K562 (cell line): Measurements from ENCODE around the gene NEMP1. TPM values are rescaled to one million over a fixed set of nuclear protein-coding genes. Genes with fewer than 3 reads are reported as not detected.

ENCODE experiments used
- ATAC-seq: fragments of 200-7000 bp; cut with Tn5 transposase; 3 replicates; pipeline ENCODE4 v1.9.1; 2020; ENCODE audit warnings: moderate library complexity
- BruUV-seq: library from RNA; stranded (reverse); fragments of 400-500 nt; replicated peaks from 2 replicates; lab custom pipeline; 2021; lab: Mats Ljungman, UMichigan
- CTCF ChIA-PET: fragments of 300-600 bp; formaldehyde crosslinking; extraction: SDS; loops from one replicate; lab custom pipeline; 2021; ENCODE audit warnings: low intra/inter-chr PET ratio; lab: Yijun Ruan, JAX
- POLR2A ChIA-PET: fragments of 300-600, 350-650 bp; sonication (Branson Sonifier 250); formaldehyde crosslinking; extraction: SDS; loops from one replicate; lab custom pipeline; 2021; ENCODE audit warnings: antibody characterized with exemption, inconsistent platforms; lab: Yijun Ruan, JAX
- DNase-seq, 4 experiments: peaks; one replicate each; pipeline versions ENCODE4 v3.0.0 to v3.0.0-alpha.2; 2011 to 2018; ENCODE audit warnings: low spot score in 3 of 4, mixed read lengths in 3 of 4; ENCODE audit errors: extremely low read depth in 1 of 4
- FAIRE-seq: peaks from 2 replicates; lab custom pipeline; 2011; peaks lifted over from hg19 to GRCh38; lab: Jason Lieb, UNC
- H2AFZ ChIP-seq: 2 replicates; pipeline ENCODE4 v1.6.0; 2011; ENCODE audit warnings: low read depth, low read length, control low read depth, inconsistent platforms
- H3K27ac ChIP-seq: fragments of 200-600 bp; 3 replicates; pipeline ENCODE4 v1.8.0; 2011; ENCODE audit warnings: low read depth, mild to moderate bottlenecking, control low read depth, inconsistent platforms, low read length, moderate library complexity, mixed read lengths; ENCODE audit errors: extremely low read depth
- H3K27me3 ChIP-seq, 2 experiments: fragments of 300-600 bp in 1 of 2; 2 replicates in 1 of 2; 3 replicates in 1 of 2; pipeline versions ENCODE4 v1.6.0 to v1.8.0; 2011; ENCODE audit warnings: inconsistent platforms in 2 of 2, low read length in 2 of 2, mild to moderate bottlenecking in 1 of 2, mixed read lengths in 1 of 2, moderate library complexity in 1 of 2; ENCODE audit not compliant: control insufficient read depth in 2 of 2, insufficient read depth in 2 of 2
- H3K36me3 ChIP-seq: fragments of 300-600 bp; 3 replicates; pipeline ENCODE4 v1.8.0; 2011; ENCODE audit warnings: mild to moderate bottlenecking, low read length, inconsistent platforms; ENCODE audit not compliant: control insufficient read depth, insufficient read depth
- H3K4me1 ChIP-seq, 2 experiments: fragments of 200-600 bp in 1 of 2; replicated peaks in 1 of 2; 2 replicates in 1 of 2; 3 replicates in 1 of 2; pipeline versions ENCODE4 v1.5.1 to v1.8.0; 2011; ENCODE audit warnings: inconsistent platforms in 2 of 2, low read length in 2 of 2, mild to moderate bottlenecking in 1 of 2, mixed read lengths in 1 of 2, moderate library complexity in 1 of 2; ENCODE audit not compliant: control insufficient read depth in 2 of 2, insufficient read depth in 2 of 2
- H3K4me2 ChIP-seq: 2 replicates; pipeline ENCODE4 v1.6.1; 2011; ENCODE audit warnings: low read length, control low read depth, inconsistent platforms, mixed read lengths; ENCODE audit not compliant: insufficient read depth
- H3K4me3 ChIP-seq: fragments of 200-600 bp; sonication (generic), shearing (Covaris generic); 2 replicates; pipeline ENCODE4 v1.5.1; 2016; ENCODE audit warnings: control low read depth, inconsistent platforms
- H3K79me2 ChIP-seq: fragments of 200-600 bp; 3 replicates; pipeline ENCODE4 v1.8.0; 2011; ENCODE audit warnings: low read length, inconsistent platforms; ENCODE audit not compliant: control insufficient read depth, insufficient read depth
- H3K9ac ChIP-seq, 2 experiments: 2 replicates each; pipeline versions ENCODE4 v1.6.0 to v1.6.1; 2011; ENCODE audit warnings: low read depth in 2 of 2, low read length in 2 of 2, control low read depth in 1 of 2, inconsistent platforms in 1 of 2, mild to moderate bottlenecking in 1 of 2, mixed read lengths in 1 of 2; ENCODE audit not compliant: insufficient read depth in 1 of 2
- H3K9me1 ChIP-seq: one replicate; pipeline ENCODE4 v1.6.0; 2011; ENCODE audit warnings: inconsistent platforms, mild to moderate bottlenecking, low read length, moderate library complexity; ENCODE audit not compliant: control insufficient read depth, insufficient read depth
- H3K9me3 ChIP-seq: replicated peaks from 2 replicates; pipeline ENCODE4 v1.5.1; 2011; ENCODE audit warnings: low read depth, low read length, inconsistent platforms; ENCODE audit not compliant: control insufficient read depth, insufficient read depth
- H4K20me1 ChIP-seq: replicated peaks from 2 replicates; pipeline ENCODE4 v1.6.1; 2011; ENCODE audit warnings: low read length, inconsistent platforms, mixed read lengths; ENCODE audit not compliant: control insufficient read depth, insufficient read depth
- KDM1A ChIP-seq, 2 experiments: fragments of 450-650 bp; IDR thresholded peaks; 2 replicates each; pipeline ENCODE4 v1.6.1; 2016; ENCODE audit warnings: mild to moderate bottlenecking in 2 of 2
- NR3C1 ChIP-seq: sonication (generic); formaldehyde crosslinking; IDR thresholded peaks from 2 replicates; pipeline ENCODE4 v1.8.1; 2022; ENCODE audit warnings: missing genetic modification reagents
- RAD51 ChIP-seq: fragments of 450-650 bp; IDR thresholded peaks from 2 replicates; pipeline ENCODE4 v1.7.1; 2016; ENCODE audit warnings: low read depth, mild to moderate bottlenecking, borderline replicate concordance
- RBM14 ChIP-seq: fragments of 200-400 bp; formaldehyde crosslinking; IDR thresholded peaks from 2 replicates; pipeline ENCODE4 v1.6.1; 2018; ENCODE audit warnings: low read depth, mild to moderate bottlenecking, low read length, moderate library complexity, borderline replicate concordance; ENCODE audit not compliant: insufficient read depth
- ZNF217 ChIP-seq: sonication (generic); formaldehyde crosslinking; IDR thresholded peaks from 2 replicates; pipeline ENCODE4 v1.8.0; 2022; ENCODE audit warnings: mild to moderate bottlenecking, missing genetic modification reagents
- WGBS: fragments of 100-300 bp; shearing (Covaris generic); methylation state at CpG from one replicate; pipeline ENCODE4 v1.1.6; 2016; ENCODE audit warnings: low coverage, mixed read lengths; ENCODE audit not compliant: insufficient coverage; ENCODE audit errors: missing lambda C conversion rate; 5-methylcytosine and 5-hydroxymethylcytosine counted together
- in situ Hi-C: fragments of 300-500 bp; cut with MboI; formaldehyde crosslinking; loops from 4 replicates; pipeline ENCODE4 v1.15.0; 2018; ENCODE audit warnings: inconsistent platforms, mixed read lengths
- intact Hi-C: fragments of 100-400 bp; cut with micrococcal nuclease; formaldehyde crosslinking; loops from 2 replicates; pipeline ENCODE4 v1.14.2; 2022
- polyA plus RNA-seq, 8 experiments: library from polyadenylated mRNA; depleted of rRNA in 4 of 8; stranded (reverse) in 5 of 8; unstranded in 3 of 8; fragments of >200 nt; fragmentation: Nextera tagmentation in 2 of 8; fragmentation: Illumina TruSeq in 1 of 8; extraction: Ambion mirVana in 2 of 8; extraction: Trizol in 1 of 8; gene quantifications; 2 replicates each; pipeline versions ENCODE4 v1.2.1 to v1.2.3, GENCODE V29; 2011 to 2014; ENCODE audit warnings: inconsistent platforms in 1 of 8, missing spikeins in 1 of 8
- total RNA-seq, 7 experiments: library from RNA; depleted of rRNA in 6 of 7; stranded (reverse); fragments of >200 nt in 6 of 7; fragmentation: Illumina TruSeq in 2 of 7; extraction: Trizol in 2 of 7; gene quantifications; 2 replicates each; pipeline versions ENCODE4 v1.2.1 to v1.2.3, GENCODE V29; 2011 to 2021; ENCODE audit warnings: low replicate concordance in 1 of 7
- TF ChIP-seq, protein P1 (sequence below): sonication (generic); formaldehyde crosslinking; IDR thresholded peaks from 2 replicates; pipeline ENCODE4 v1.8.0; 2022; ENCODE audit warnings: missing genetic modification reagents, mild to moderate bottlenecking, moderate library complexity, borderline replicate concordance
- TF ChIP-seq, protein P2 (sequence below): fragments of 450-650 bp; IDR thresholded peaks from 2 replicates; pipeline ENCODE4 v1.6.1; 2018; ENCODE audit not compliant: partially characterized antibody
- TF ChIP-seq, protein P3 (sequence below), 2 experiments: fragments of 450-650 bp; IDR thresholded peaks; 2 replicates each; pipeline ENCODE4 v1.6.1; 2018; ENCODE audit warnings: mild to moderate bottlenecking in 2 of 2, low read depth in 1 of 2; ENCODE audit not compliant: partially characterized antibody in 2 of 2

NEMP1 gene
- total and polyA plus RNA-seq, 9 of the 15 experiments (the other 6 are each of a cell fraction or from before 2014, with no cell fraction given): 9.5 to 82.2 (median 41.2) TPM

DNA sequence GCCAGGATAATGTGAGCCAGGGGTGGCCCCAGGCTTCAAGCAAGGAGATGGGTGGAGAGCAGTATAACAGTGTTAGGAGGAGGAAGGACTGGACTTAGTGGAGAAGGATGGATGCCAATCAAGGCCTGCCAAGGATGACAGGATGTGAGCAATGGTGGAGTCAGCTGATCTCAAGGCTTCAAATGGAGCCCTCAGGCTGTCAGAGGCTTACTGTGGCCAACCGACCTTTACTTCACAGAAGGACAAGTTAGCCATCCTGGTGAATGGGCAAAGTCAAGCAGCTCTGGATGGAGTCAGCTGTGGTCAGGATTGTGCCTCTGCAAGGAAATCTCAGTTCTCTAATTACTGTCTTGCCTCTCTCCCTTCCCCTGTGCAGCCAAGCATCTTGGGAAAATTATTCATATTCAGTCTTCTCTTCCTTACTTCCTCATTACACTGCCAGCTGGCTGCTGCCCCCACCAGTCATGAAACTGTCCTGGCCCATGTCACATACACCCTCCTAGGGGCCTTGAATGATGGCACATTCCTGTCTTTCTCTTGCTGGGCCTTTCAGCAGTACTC, 40.2 kb upstream of the NEMP1 start:
- no peaks in the 10 kb centered on the region for H3K9me1 ChIP-seq
- no peak overlapping the region for H3K9ac ChIP-seq
- in situ Hi-C loops: no loop called here
- H4K20me1 ChIP-seq: no peaks in the 10 kb centered on the region; the same call in 1 of the 2 replicates
- H3K9me3 ChIP-seq: peaks cover 5% of the 10 kb centered on the region
- no peak overlapping the region for H3K4me2 ChIP-seq
- no peak for FAIRE-seq
- DNase-seq: no peak
- peaks cover 10 to 14% of the 10 kb centered on the region in 2 experiments; a peak in 4 of 5 replicates for H3K4me1 ChIP-seq
- ATAC-seq: no peak; the same call in 2 of the 3 replicates
- no peak overlapping the region for H3K4me3 ChIP-seq
- no peaks in the 10 kb centered on the region for H3K79me2 ChIP-seq
- WGBS: 42% methylated on average over 1 of the region's 1 CpG
- TF ChIP-seq, protein P1, sequence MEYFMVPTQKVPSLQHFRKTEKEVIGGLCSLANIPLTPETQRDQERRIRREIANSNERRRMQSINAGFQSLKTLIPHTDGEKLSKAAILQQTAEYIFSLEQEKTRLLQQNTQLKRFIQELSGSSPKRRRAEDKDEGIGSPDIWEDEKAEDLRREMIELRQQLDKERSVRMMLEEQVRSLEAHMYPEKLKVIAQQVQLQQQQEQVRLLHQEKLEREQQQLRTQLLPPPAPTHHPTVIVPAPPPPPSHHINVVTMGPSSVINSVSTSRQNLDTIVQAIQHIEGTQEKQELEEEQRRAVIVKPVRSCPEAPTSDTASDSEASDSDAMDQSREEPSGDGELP: peak; percentile 32; the same call in 1 of the 2 replicates
- TF ChIP-seq RAD51 (no peak), RBM14 (no peak), NR3C1 (CRISPR knock-in tag) (no peak), ZNF217 (no peak), KDM1A (IDR thresholded peaks at IDR 0.05) (peak; percentile 14 to 28; a peak in 1 of 4 replicates)
- TF ChIP-seq, protein P2, sequence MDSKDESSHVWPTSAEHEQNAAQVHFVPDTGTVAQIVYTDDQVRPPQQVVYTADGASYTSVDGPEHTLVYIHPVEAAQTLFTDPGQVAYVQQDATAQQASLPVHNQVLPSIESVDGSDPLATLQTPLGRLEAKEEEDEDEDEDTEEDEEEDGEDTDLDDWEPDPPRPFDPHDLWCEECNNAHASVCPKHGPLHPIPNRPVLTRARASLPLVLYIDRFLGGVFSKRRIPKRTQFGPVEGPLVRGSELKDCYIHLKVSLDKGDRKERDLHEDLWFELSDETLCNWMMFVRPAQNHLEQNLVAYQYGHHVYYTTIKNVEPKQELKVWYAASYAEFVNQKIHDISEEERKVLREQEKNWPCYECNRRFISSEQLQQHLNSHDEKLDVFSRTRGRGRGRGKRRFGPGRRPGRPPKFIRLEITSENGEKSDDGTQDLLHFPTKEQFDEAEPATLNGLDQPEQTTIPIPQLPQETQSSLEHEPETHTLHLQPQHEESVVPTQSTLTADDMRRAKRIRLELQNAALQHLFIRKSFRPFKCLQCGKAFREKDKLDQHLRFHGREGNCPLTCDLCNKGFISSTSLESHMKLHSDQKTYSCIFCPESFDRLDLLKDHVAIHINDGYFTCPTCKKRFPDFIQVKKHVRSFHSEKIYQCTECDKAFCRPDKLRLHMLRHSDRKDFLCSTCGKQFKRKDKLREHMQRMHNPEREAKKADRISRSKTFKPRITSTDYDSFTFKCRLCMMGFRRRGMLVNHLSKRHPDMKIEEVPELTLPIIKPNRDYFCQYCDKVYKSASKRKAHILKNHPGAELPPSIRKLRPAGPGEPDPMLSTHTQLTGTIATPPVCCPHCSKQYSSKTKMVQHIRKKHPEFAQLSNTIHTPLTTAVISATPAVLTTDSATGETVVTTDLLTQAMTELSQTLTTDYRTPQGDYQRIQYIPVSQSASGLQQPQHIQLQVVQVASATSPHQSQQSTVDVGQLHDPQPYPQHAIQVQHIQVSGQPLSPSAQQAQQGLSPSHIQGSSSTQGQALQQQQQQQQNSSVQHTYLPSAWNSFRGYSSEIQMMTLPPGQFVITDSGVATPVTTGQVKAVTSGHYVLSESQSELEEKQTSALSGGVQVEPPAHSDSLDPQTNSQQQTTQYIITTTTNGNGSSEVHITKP: peak; percentile 28
- TF ChIP-seq, protein P3, sequence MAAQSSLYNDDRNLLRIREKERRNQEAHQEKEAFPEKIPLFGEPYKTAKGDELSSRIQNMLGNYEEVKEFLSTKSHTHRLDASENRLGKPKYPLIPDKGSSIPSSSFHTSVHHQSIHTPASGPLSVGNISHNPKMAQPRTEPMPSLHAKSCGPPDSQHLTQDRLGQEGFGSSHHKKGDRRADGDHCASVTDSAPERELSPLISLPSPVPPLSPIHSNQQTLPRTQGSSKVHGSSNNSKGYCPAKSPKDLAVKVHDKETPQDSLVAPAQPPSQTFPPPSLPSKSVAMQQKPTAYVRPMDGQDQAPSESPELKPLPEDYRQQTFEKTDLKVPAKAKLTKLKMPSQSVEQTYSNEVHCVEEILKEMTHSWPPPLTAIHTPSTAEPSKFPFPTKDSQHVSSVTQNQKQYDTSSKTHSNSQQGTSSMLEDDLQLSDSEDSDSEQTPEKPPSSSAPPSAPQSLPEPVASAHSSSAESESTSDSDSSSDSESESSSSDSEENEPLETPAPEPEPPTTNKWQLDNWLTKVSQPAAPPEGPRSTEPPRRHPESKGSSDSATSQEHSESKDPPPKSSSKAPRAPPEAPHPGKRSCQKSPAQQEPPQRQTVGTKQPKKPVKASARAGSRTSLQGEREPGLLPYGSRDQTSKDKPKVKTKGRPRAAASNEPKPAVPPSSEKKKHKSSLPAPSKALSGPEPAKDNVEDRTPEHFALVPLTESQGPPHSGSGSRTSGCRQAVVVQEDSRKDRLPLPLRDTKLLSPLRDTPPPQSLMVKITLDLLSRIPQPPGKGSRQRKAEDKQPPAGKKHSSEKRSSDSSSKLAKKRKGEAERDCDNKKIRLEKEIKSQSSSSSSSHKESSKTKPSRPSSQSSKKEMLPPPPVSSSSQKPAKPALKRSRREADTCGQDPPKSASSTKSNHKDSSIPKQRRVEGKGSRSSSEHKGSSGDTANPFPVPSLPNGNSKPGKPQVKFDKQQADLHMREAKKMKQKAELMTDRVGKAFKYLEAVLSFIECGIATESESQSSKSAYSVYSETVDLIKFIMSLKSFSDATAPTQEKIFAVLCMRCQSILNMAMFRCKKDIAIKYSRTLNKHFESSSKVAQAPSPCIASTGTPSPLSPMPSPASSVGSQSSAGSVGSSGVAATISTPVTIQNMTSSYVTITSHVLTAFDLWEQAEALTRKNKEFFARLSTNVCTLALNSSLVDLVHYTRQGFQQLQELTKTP (IDR thresholded peaks at IDR 0.05; ENCODE audit: low read depth in 1 of 2, partially characterized antibody in 2 of 2): no peak
- TF ChIP-seq, all 486 proteins: peak for 3
- POLR2A ChIA-PET: interaction anchor here (0.5 to 1.2 kb wide), 2 partner anchors 8 to 124 kb away, joined by 3 read pairs; no protein-coding TSS in a partner anchor
- Histone ChIP-seq H3K36me3 (no peaks in the 10 kb centered on the region), H2AFZ (0 out of 2 replicates have a peak overlapping the region, but pooled peaks have one; percentile 10), H3K27ac (no peak overlapping the region), H3K27me3 (no peaks in the 10 kb centered on the region)
- no TSS peak for BruUV-seq
- CTCF ChIA-PET: interaction anchor here (0.6 kb wide), 1 partner anchor 61 kb away, joined by 3 read pairs; no protein-coding TSS in a partner anchor
- intact Hi-C loops: no loop called here
